AG09309 (cell line): Measurements from ENCODE around the gene SMG9.

Source experiments
- DNase-seq: peaks from one replicate; pipeline ENCODE4 v3.0.0-alpha.2; 2010; ENCODE audit warnings: low read depth
- H3K4me3 ChIP-seq: 2 replicates; pipeline ENCODE4 v1.5.1; 2011; ENCODE audit warnings: mild to moderate bottlenecking, low read depth, low read length, moderate library complexity; ENCODE audit not compliant: control insufficient read depth
- CTCF ChIP-seq: IDR thresholded peaks from 2 replicates; pipeline ENCODE4 v1.5.1; 2011; ENCODE audit warnings: mild to moderate bottlenecking, low read depth, low read length, inconsistent platforms; ENCODE audit not compliant: insufficient read depth, control insufficient read depth; ENCODE audit errors: missing control alignments

The SMG9 gene

GRCh38 chr19:43780706-43781525 lies 26.2 kb upstream of the SMG9 start, which contains the start of gene KCNN4:
TSS of gene KCNN4 (minus strand) at chr19:43780973. CDS start at chr19:43780861, 112 bp downstream.
- no peak for TF ChIP-seq CTCF
- DNase-seq: peak; percentile 39
- H3K4me3 ChIP-seq: peak within 1 kb of the TSS; percentile 48

GRCh38 chr19:43779820-43780219 lies 25.1 kb upstream of the SMG9 start:
- peak overlapping the region; percentile 48 for H3K4me3 ChIP-seq
- no peak for TF ChIP-seq CTCF
- no peak for DNase-seq

GRCh38 chr19:43779147-43779819 lies 24.5 kb upstream of the SMG9 start:
- DNase-seq: no peak
- TF ChIP-seq CTCF: no peak
- H3K4me3 ChIP-seq: peak overlapping the region; percentile 48

GRCh38 chr19:43778651-43779050 lies 23.9 kb upstream of the SMG9 start:
- no peak overlapping the region for H3K4me3 ChIP-seq
- TF ChIP-seq CTCF: no peak
- no peak for DNase-seq

- no peak overlapping the region for H3K4me3 ChIP-seq
- no peak for DNase-seq
- no peak for TF ChIP-seq CTCF
Observed at GRCh38 chr19:43777163-43777695, 22.5 kb upstream of the SMG9 start.

- no peak for DNase-seq
- no peak overlapping the region for H3K4me3 ChIP-seq
- no peak for TF ChIP-seq CTCF
Observed at GRCh38 chr19:43776286-43776685, 21.5 kb upstream of the SMG9 start.
